GM21367 (cell line): ENCODE data around the gene IGFL2.
"Not testable (repeated sequence)": the region's sequence is repeated elsewhere in the genome, so short reads cannot be mapped to it uniquely, and the experiment has no call there.

ENCODE experiments used
- ATAC-seq: cut with Tn5 transposase; IDR thresholded peaks from one replicate; pipeline ENCODE4 v1.9.1; 2021; ENCODE audit not compliant: unreplicated experiment

The IGFL2 gene

DNA sequence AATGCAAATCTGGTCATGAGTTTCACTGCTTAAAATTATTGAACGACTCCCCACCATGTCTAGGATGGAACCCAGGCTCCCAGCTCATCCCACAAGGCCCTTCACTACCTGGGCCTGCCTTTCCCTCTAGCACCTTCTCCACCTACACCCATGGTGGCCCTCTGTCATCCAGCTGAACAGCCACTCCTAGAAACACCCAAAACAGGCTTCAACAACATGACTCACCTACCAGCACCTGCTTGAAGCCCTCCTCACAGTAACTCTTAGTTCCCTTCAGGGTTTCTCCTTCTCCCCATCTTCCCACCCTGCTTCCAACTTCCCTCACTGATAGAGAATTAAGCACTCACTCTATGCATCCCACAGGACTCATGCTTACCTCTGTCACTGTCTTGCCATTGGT is 6.6 kb upstream of the IGFL2 start:
- no peak for ATAC-seq

DNA sequence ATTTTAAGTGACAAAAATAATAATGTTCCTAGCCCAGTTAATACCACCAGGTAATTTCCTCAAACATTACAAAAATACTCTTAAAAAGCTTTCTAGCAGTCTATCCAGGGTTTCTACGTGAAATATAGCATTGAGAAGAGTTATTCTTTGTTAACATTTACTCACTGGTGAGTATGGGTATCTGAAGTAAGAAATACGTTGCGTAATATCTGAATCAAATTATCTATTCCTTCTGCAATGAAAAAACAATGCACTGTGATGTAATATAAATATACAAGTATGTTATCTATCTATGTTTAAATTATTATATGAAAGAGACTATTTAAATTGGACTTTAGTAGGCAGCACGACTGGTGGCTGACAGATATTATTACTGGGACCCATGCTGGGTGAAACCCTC is 5.7 kb upstream of the IGFL2 start:
- ATAC-seq = no peak

DNA sequence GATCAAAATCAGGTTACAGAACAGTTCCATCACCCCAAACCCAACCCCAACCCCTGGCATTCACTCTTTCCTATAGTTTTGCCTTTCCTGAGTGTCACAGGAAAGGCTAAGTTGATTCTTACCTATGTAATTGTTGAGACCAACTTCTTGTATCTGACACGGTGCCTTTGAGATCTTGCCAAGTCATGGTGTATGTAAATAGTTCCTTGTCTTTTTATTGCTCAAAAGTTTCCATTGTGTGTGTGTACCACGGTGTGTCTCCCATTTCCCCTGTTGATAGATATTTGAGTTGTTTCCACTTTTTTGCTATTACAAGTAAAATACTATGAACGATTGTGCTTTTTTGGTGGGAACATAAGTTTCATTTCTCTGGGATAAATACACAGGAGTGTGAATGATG is 3.3 kb upstream of the IGFL2 start:
- ATAC-seq = no peak

DNA sequence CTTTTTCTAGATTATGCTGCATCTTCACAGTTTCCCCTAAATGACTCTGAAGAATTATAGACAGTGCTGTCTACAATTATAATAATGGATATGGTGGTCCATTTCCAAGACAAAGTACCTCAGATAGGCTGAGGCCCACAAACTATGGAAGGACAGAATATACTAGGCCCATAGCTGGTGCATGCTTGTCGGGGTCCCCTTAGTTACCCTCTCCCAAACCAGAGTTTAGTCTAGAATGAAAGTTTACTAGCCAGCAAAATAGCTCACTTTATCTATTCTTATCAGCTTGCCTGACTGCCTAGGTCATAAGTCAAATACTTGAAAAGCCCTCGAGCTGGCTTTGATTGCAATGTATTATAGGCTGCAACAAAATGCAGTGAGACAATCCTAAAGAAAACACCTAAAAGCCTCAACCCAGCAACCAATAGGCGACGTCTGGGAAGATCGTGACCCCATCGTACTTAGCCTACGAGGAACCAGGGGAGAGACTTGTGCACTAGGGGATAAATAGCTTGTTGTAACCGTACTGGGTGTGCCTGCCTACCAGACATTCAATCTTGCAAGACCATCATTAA is 785 bp upstream of the IGFL2 start:
- no peak for ATAC-seq

DNA sequence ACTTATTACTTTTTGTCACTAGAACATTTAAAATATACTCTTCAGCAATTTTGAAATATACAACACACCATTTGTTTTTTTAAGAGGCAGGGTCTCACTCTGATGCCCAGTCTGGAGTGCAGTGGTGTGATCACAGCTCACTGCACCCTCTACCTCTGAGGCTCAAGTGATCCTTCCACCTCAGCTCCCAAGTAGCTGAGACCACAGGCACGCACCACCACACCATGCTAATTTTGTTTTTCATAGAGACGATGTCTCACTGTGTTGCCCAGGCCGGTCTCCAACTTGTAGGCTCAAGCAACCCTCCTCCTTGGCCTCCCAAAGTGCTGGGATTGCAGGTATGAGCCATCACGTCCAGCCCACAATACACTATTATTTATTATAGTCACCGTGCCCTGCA is 2.6 kb downstream of the IGFL2 start:
- ATAC-seq = no peak

DNA sequence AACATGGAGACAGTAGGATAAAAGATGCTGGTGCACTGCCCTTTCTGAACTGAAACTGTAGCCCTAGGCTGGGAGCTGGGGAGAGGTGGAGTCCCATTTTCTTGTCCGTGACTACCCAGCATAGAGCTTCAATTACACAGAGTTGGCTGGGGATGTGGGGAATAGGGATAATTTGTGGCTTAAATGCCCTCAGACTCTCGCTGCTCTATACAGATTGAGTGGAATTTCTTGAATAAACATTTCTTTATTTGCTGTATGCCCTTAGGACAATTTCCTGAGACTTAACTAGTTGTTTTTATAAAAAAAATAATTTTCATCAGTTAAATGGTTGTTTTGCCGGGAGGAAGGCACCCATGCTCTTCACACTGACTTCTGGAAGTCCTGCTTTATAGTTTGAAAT is 7.2 kb downstream of the IGFL2 start:
- no peak for ATAC-seq

DNA sequence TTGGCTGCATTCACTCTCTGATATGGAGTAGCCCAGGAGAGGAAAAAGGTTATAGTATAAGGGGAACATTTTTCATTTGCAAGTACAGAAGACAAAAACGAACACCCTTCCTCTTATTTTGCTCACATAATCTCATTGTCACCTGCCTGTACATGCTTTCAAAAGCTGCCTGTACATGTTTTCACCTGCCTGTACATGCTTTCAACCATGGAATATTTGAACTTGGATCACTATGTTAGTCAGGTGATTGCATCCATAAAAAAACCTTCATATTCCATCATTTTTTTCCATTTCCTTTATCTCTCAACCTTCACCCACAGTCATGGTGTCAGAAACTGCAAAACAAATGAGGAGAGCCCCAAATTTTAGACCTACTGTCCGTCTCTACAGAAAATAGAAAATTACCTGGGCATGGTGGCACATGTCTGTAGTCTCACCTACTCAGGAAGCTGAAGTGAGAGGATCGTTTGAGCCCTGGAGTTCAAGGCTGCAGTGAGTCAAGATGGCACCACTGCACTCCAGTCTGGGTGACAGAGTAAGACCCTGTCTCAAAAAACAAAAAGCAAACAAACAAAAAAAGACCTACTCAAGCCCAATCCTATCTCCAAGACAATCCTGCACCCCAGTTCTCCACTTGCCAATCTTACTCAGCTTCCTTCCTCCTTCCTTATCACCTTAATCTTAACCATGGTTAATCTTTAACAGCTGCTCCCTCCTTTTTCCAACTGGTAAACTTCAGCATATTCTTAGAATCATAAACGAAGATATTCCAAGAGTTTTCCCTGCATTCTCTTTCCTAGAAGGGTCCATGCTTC is 11.6 kb downstream of the IGFL2 start:
- ATAC-seq = no peak

DNA sequence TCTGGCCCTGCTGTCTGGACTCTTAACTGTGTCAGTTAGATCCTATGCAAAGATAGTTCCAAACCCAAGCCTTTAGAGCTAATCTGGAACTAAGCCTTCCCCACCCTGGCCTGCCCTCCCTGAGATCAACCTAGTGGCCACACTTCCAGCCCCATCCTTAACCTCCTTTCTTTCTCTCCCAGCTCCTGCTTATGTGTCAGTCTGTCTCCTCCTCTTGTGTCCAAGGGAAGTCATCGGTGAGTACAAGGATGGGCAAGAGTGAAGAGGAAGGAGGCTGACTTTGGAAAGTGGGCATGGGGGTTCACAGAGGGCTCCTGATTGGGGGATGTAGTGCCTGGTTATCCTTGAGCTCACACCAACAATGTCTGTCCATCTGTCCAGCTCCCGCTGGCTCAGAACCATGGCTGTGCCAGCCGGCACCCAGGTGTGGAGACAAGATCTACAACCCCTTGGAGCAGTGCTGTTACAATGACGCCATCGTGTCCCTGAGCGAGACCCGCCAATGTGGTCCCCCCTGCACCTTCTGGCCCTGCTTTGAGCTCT is 12.3 kb downstream of the IGFL2 start:
- ATAC-seq = no peak

DNA sequence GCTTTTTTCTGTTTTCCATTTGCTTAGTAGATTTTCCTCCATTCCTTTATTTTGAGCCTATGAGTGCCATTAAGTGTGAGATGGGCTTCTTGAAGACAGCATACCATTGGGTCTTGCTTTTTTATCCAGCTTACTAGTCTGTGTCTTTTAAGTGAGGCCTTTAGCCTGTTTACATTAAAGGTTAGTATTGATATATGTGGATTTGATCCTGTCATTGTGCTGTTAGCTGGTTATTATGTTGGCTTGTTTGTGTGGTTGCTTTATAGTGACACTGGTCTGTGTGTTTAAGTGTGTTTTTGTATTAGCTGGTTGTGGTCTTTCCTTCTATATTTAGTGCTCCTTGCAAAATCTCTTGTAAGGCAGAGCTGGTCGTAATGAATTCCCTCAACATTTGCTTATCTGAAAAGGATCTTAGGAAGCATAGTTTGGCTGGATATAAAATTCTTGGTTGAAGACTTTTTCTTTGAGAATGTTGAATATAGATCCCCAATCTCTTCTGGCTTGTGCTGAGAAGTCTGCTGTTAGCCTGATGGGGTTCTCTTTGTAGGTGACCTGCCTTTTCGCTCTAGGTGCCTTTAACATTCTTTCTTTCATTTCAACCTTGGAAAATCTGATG is 13.7 kb downstream of the IGFL2 start:
- ATAC-seq = not testable (repeated sequence)

DNA sequence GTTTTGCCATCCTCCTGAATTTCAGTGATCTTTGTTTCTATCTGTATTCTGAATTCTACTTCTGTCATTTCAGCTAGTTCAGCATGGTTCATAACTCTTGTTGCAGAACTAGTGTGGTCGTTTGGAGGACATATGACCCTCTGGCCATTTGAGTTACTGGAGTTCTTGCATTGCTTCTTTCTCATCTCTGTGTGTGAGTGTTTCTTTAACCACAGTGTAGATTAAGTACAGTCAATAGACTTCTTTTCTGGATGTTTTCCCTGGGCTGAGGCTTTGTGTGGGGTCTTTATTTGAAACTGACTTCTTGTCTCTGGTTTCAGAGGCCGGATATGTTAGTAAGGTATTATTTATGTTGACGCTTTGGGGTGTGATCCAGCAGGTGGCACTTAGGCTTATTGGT is 14.7 kb downstream of the IGFL2 start:
- ATAC-seq = no peak

DNA sequence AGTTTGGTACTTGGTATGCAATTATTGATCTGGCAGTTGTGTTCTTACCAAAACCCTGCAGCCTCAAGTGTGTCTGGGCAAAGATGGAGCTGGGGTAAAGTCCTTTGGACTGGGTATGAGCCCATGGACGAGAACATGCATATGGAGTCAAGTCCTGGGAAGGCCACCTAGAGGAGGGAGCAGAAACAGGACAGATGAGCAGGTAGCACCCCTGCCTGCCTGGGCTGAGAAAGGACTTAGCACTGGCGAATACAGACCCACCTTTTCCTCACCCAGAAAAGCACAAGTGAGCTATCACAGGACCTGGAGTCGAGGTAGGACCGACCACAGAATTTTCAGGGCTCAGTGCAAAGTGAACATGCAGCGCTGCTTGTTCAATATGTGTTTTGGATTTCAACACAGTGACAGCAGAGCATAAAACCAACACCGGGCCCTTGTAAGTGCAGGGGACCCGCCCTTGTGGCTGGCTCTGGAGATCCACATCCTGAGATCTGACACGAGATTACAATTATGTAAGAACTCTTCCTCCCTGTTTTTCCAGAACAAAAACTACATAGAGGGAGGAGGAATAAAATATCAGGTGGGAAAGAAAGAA is 25.9 kb downstream of the IGFL2 start:
- no peak for ATAC-seq

DNA sequence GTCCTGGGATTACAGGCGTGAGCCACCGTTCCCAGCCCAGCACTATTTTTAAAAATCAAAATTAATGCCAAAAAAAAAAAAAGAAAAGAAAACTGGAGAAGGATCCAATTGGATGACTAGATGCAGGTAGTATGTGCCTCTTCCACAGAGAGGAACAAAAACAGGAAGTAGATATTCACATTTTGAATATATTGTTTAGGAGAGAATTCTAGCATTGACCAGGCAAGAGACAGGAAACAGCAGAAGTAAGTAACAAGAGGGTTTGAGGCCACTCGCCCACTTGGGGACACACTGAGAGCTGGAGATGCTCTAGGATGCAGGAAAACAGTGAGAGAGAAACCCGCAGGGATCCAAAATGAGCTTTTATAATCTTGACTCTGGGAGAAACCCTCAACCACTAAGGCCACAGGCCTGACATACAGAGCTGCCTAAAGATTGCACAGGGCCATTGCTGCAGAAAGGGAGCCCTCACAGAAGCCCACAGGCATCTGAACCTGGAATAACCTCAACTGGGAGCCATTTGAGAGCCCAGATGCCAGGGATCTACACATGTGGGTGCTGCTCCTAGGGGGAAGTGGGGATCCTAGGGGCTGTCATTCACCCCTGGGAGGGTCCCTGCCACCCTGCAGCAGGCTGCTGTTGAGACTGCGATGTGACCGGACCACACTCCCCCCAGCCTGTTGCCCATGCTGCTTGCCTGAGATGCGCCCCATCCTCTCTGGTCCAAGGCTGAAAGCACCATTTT is 28.2 kb downstream of the IGFL2 start:
- no peak for ATAC-seq

DNA sequence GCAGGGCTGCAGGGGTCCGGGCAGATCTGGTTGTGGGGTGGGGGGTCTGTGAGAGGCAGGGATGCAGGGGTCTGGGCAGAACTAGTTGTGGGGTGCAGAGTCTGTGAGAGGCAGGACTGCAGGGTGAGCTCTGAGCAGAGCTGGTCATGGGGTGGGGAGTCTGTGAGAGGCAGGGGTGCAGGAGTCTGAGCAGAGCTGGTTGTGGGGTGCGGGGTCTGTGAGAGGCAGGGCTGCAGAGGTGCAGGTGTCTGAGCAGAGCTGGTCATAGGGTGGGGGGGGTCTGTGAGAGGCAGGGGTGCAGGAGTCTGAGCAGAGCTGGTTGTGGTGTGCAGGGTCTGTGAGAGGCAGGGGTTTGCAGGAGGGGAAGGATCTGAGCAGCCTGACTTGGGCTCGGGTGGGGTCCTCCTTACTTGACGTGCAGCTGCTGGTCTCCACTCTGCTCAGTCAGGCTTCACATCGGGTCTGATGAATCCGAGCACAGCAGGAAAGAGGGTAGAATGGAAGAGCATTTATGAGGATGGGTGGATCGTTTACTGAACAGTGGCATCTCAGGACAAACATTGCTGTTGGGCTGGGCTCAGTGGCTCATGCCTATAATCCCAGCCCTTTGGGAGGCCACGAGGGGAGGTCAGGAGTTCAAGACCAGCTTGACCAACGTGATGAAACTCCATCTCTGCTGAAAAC is 31.2 kb downstream of the IGFL2 start:
- no peak for ATAC-seq

DNA sequence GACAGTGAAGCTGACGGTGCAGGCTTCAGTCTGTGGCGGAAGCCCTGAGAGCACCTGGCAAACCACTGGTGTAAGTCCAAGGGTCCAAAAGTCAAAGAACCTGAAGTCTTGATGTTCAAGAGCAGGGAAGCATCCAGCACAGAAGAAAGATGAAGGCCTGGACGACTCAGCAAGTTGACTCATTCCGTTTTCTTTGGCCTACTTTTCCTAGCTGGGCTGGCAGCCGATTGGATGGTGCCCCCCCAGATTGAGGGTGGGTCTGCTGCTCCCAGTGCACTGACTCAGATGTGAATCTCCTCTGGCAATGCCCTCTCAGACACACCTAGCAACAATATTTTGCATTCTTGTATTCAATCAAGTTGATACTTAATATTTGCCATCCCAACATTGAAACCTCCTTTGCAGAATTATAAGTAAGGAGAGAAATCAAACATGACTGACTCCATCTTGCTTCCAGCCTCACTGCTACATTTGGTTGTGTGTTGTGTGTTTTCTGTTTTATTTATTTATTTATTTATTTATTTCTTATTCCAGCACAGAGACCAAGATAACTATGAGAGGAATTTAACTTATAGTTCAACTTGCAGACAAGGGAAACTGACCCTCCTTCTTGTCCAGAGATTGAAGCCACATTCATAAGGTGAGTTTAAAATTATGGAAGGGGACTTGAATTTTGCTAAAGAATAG is 32.8 kb downstream of the IGFL2 start:
- no peak for ATAC-seq

DNA sequence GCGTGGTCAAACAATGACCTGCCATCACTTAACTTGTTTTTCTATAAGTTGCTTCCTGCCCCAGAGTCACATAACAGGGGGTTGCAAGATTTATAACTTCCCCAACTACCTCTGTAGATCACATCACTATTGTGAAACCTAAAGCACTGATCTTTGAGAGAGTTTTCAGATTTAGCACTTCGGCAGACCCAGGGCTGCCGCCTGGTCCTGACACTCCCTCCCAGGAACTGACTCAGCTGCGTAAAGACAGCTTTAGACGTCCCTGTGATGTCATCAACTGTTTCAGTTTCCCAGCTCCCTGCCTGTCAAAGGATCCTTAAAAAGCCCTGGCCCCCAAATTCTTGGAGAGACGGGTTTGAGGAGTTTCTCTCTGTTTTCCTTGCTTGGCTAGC is 33.3 kb downstream of the IGFL2 start:
- no peak for ATAC-seq

DNA sequence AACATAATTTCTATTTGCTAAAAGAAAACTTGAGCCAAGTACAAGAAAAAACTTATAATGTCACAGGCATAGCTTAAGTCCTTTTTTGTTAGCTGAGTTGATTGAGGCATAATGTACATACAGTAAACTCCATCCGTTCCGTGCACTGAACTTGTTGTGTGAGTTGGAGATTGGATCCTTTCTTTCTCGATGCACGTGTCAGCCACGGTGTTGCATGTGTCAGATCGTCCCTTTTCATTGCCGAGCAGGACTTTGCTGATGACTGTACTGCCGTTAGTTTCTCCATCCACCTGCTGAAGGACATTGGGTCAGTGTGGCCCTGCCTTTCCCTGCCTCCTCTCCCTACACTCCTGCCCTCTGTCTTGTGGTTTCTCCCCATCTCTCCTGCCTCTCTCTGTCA is 34.4 kb downstream of the IGFL2 start:
- ATAC-seq = no peak

DNA sequence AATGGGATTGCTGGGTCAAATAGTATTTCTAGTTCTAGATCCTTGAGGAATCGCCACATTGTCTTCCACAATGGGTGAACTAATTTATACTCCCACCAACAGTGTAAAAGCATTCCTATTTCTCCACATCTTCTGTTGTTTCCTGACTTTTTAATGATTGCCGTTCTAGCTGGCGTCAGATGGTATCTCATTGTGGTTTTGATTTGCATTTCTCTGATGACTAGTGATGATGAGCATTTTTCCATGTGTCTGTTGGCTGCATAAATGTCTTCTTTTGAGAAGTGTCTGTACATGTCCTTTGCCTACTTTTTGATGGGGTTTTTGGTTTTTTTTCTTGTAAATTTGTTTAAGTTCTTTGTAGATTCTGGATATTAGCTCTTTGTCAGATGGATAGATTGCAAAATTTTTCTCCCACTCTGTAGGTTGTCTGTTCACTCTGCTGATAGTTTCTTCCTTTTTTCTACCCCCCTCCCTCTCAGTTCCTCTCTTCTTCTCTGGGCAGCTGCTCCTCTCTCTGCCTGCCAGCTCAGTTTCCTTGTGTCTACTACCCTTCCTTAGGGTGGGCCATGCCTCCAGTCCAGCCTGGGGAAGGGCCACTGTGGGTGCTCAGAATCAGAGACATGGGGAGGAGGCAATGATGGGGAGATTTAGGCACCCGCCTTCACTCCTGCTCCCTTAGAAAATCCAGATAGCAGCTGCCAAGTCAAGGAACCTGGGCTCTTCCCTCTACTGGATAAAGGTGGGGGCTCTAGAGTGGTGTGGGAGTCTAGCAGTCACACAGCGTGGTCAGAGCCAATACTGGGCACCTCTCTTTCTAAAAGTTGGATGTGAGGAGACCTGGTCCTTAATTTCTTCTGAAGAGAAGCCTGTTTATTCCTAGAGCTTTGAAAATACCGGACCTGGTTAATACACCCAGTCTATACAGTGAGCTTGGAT is 37.0 kb downstream of the IGFL2 start:
- not testable (repeated sequence) for ATAC-seq

DNA sequence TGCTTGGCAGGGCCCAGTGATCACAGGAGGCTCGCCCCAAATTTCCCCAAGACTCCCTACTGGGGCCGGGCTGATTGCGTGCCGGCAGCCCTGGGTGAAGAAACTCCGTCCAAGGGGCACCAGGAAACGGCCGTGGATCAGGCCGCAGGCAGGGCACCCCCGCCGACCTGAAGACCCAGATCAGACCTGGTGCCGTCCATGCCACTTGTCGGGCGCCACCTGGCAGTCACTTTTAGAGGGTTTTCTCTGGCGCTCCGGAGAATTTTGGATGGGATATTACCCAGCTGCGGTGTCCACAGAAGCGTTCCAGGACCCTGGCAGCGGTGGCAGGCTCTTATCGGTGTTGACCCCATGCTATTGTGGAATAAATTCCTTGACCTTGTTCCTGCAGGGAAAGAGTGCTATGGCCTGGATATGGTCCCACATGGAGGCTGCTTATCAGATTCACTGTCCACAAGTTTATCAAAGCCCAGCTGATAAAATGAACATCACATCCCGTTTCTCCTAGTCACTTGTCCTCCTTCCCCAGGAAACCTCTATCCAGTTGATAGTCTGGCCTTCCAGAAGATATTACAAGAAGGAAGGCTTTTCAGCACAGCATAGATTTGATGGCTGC is 38.2 kb downstream of the IGFL2 start:
- ATAC-seq = no peak
